Renal pelvis (tissue), 4 donors: ENCODE measurements around the gene MSL1. TPM values are rescaled to one million over a fixed set of nuclear protein-coding genes. Genes with fewer than 3 reads are reported as not detected.

ENCODE experiments used
- DNase-seq: peaks from one replicate; pipeline ENCODE4 v3.0.0-alpha.2; 2013
- polyA plus RNA-seq, 3 donors: library from polyadenylated mRNA; unstranded; fragments of 120-200 nt; gene quantifications; one replicate each; pipeline ENCODE4 v1.2.1, GENCODE V29; 2013; ENCODE audit not compliant: insufficient read length in 3 of 3

Gene MSL1
- polyA plus RNA-seq, 3 donors: 136 to 182 (median 159) TPM

- no peak for DNase-seq
Observed at GRCh38 chr17:40103071-40103661, 18.6 kb upstream of the MSL1 start.

GRCh38 chr17:40103688-40104087, 18.1 kb upstream of the MSL1 start:
- no peak for DNase-seq

- DNase-seq: no peak
Observed at GRCh38 chr17:40104594-40105486, 16.9 kb upstream of the MSL1 start.

GRCh38 chr17:40105861-40106759, 15.7 kb upstream of the MSL1 start:
- DNase-seq: no peak

GRCh38 chr17:40106760-40107521, 14.8 kb upstream of the MSL1 start:
- no peak for DNase-seq

GRCh38 chr17:40107522-40108174, 14.1 kb upstream of the MSL1 start:
- no peak for DNase-seq

GRCh38 chr17:40108970-40109824, 12.6 kb upstream of the MSL1 start:
- DNase-seq: no peak

GRCh38 chr17:40110026-40110845, 11.5 kb upstream of the MSL1 start:
- DNase-seq: no peak

- peak; percentile 94 for DNase-seq
Observed at GRCh38 chr17:40111221-40112128, 10.3 kb upstream of the MSL1 start.

- no peak for DNase-seq
Observed at GRCh38 chr17:40112191-40112711, 9.5 kb upstream of the MSL1 start.

- DNase-seq: no peak
Observed at GRCh38 chr17:40112718-40113109, 9.1 kb upstream of the MSL1 start.

- peak; percentile 94 for DNase-seq
Observed at GRCh38 chr17:40113110-40113906, 8.5 kb upstream of the MSL1 start.

- DNase-seq: no peak
Observed at GRCh38 chr17:40113907-40114245, 7.9 kb upstream of the MSL1 start.

GRCh38 chr17:40115101-40115436, 6.7 kb upstream of the MSL1 start:
- DNase-seq: no peak

- DNase-seq: no peak
Observed at GRCh38 chr17:40122136-40122998, 596 bp downstream of the MSL1 start.
